Fibroblast of lung (primary cell): ENCODE data around the gene TAF11L10. TPM values are rescaled to one million over a fixed set of nuclear protein-coding genes. Genes with fewer than 3 reads are reported as not detected.
"Not testable (repeated sequence)": the region's sequence is repeated elsewhere in the genome, so short reads cannot be mapped to it uniquely, and the experiment has no call there.

Experiments used
- DNase-seq, 2 donors: peaks; one replicate each; pipeline versions ENCODE4 v3.0.0 to v3.0.0-alpha.2; 2010; ENCODE audit warnings: low read depth in 2 of 2
- H2AFZ ChIP-seq: 2 replicates; pipeline ENCODE4 v1.5.1; 2012; ENCODE audit warnings: low read length, control low read depth, inconsistent platforms
- H3K27ac ChIP-seq: 2 replicates; pipeline ENCODE4 v1.5.1; 2011; ENCODE audit warnings: low read length, control low read depth; ENCODE audit not compliant: insufficient read depth
- H3K27me3 ChIP-seq: 2 replicates; pipeline ENCODE4 v1.5.1; 2011; ENCODE audit warnings: mild to moderate bottlenecking, low read length; ENCODE audit not compliant: control insufficient read depth, insufficient read depth
- H3K36me3 ChIP-seq: 2 replicates; pipeline ENCODE4 v1.5.1; 2011; ENCODE audit warnings: low read length; ENCODE audit not compliant: control insufficient read depth, insufficient read depth
- H3K4me1 ChIP-seq: 2 replicates; pipeline ENCODE4 v1.5.1; 2011; ENCODE audit warnings: low read length; ENCODE audit not compliant: control insufficient read depth, insufficient read depth; ENCODE audit errors: extremely low read depth
- H3K4me2 ChIP-seq: 2 replicates; pipeline ENCODE4 v1.5.1; 2011; ENCODE audit warnings: low read length, control low read depth; ENCODE audit not compliant: insufficient read depth; ENCODE audit errors: extremely low read depth
- H3K4me3 ChIP-seq, 4 experiments: fragments of 200-600 bp in 1 of 4; sonication (generic) in 1 of 4; replicated peaks in 1 of 4; 2 replicates each; pipeline ENCODE4 v1.5.1; 2011 to 2016; ENCODE audit warnings: low read length in 4 of 4, low read depth in 3 of 4, mild to moderate bottlenecking in 3 of 4, control low read depth in 2 of 4, inconsistent platforms in 1 of 4, mixed read lengths in 1 of 4; ENCODE audit not compliant: insufficient read depth in 1 of 4; ENCODE audit errors: control extremely low read depth in 1 of 4
- H3K79me2 ChIP-seq: 2 replicates; pipeline ENCODE4 v1.5.1; 2012; ENCODE audit warnings: mild to moderate bottlenecking, low read length, inconsistent platforms; ENCODE audit not compliant: control insufficient read depth, insufficient read depth
- H3K9ac ChIP-seq: 2 replicates; pipeline ENCODE4 v1.5.1; 2011; ENCODE audit warnings: mild to moderate bottlenecking, low read length, control low read depth; ENCODE audit not compliant: insufficient read depth
- H3K9me3 ChIP-seq: 2 replicates; pipeline ENCODE4 v1.5.1; 2012; ENCODE audit warnings: low read depth, low read length; ENCODE audit not compliant: control insufficient read depth, insufficient read depth
- H4K20me1 ChIP-seq: 2 replicates; pipeline ENCODE4 v1.5.1; 2011; ENCODE audit warnings: low read length; ENCODE audit not compliant: control insufficient read depth, insufficient read depth; ENCODE audit errors: extremely low read depth
- CTCF ChIP-seq, 2 donors: IDR thresholded peaks in 1 of 2; conservative IDR thresholded peaks in 1 of 2; 1 replicate in 1 of 2; 2 replicates in 1 of 2; pipeline ENCODE4 v1.5.1; 2011 to 2012; ENCODE audit warnings: low read length in 2 of 2, control low read depth in 1 of 2, inconsistent platforms in 1 of 2, low read depth in 1 of 2, mild to moderate bottlenecking in 1 of 2
- EZH2 ChIP-seq: IDR thresholded peaks from 2 replicates; pipeline ENCODE4 v1.5.1; 2012; ENCODE audit warnings: low read length, control low read depth, mild to moderate bottlenecking; ENCODE audit errors: missing control alignments
- polyA minus RNA-seq: library from RNA; depleted of rRNA, polyadenylated mRNA; stranded (reverse); fragments of >200 nt; gene quantifications from 2 replicates; pipeline ENCODE4 v1.2.3, GENCODE V29; 2011; ENCODE audit warnings: low replicate concordance
- polyA plus RNA-seq, 2 donors: library from polyadenylated mRNA; depleted of rRNA in 1 of 2; stranded (reverse) in 1 of 2; unstranded in 1 of 2; fragments of >200 nt; gene quantifications; 2 replicates each; pipeline ENCODE4 v1.2.1, GENCODE V29; 2011 to 2012; ENCODE audit warnings: missing spikeins in 1 of 2
- total RNA-seq: library from RNA; depleted of rRNA; stranded (reverse); fragments of >200 nt; gene quantifications from 2 replicates; pipeline ENCODE4 v1.2.1, GENCODE V29; 2014

Gene TAF11L10
- total RNA-seq (not detected in 2 replicates), polyA plus RNA-seq (not detected in 2 replicates), polyA minus RNA-seq (not detected in 2 replicates)
- polyA plus RNA-seq (2012): not detected in 2 replicates

- H3K4me3 ChIP-seq, H2AFZ ChIP-seq, H4K20me1 ChIP-seq, H3K9me3 ChIP-seq, DNase-seq, H3K9ac ChIP-seq, H3K27me3 ChIP-seq, H3K79me2 ChIP-seq, H3K4me1 ChIP-seq, H3K27ac ChIP-seq, H3K4me2 ChIP-seq, H3K36me3 ChIP-seq: not testable (repeated sequence)
Observed at GRCh38 chr5:17597728-17598127, at the start of gene TAF11L10. Gene TAF11L10, minus strand, starts transcription at chr5:17597828.

- no peaks in the 10 kb centered on the region for H3K4me1 ChIP-seq
- no peak for DNase-seq
- H3K36me3 ChIP-seq: no peaks in the 10 kb centered on the region
- H3K4me3 ChIP-seq: no peak within 1 kb of the TSS
- H3K9me3 ChIP-seq: no peaks in the 10 kb centered on the region
- TF ChIP-seq EZH2 (no peak), CTCF (conservative IDR thresholded peaks at IDR 0.05 in 1 of 2, IDR thresholded peaks at IDR 0.05 in 1 of 2; ENCODE audit: low read depth in 1 of 2, low read length in 2 of 2) (no peak)
- H3K4me2 ChIP-seq: no peak within 1 kb of the TSS
- no peaks in the 10 kb centered on the region for H3K27me3 ChIP-seq
- H2AFZ ChIP-seq: no peak within 1 kb of the TSS
- H4K20me1 ChIP-seq: no peaks in the 10 kb centered on the region
- H3K9ac ChIP-seq: no peak within 1 kb of the TSS
- H3K27ac ChIP-seq: no peak within 1 kb of the TSS
- H3K79me2 ChIP-seq: no peaks in the 10 kb centered on the region
Observed at GRCh38 chr5:17634160-17634559, 36.5 kb upstream of the TAF11L10 start, which contains the start of gene TAF11L14. Gene TAF11L14, plus strand, starts transcription at chr5:17634460.

- not testable (repeated sequence) for H4K20me1 ChIP-seq, H3K4me2 ChIP-seq, H3K9ac ChIP-seq, H3K27ac ChIP-seq, DNase-seq, H3K27me3 ChIP-seq, H3K4me3 ChIP-seq, H3K4me1 ChIP-seq, H3K36me3 ChIP-seq, H2AFZ ChIP-seq, H3K9me3 ChIP-seq, H3K79me2 ChIP-seq
Observed at GRCh38 chr5:17631788-17632187, 34.2 kb upstream of the TAF11L10 start, which contains the start of gene TAF11L13. Gene TAF11L13, plus strand, starts transcription at chr5:17632088.

GRCh38 chr5:17625686-17626085 is 28.1 kb upstream of the TAF11L10 start:
- H3K79me2 ChIP-seq: no peaks in the 10 kb centered on the region
- no peak for DNase-seq
- no peak for TF ChIP-seq CTCF (conservative IDR thresholded peaks at IDR 0.05 in 1 of 2, IDR thresholded peaks at IDR 0.05 in 1 of 2; ENCODE audit: low read depth in 1 of 2, low read length in 2 of 2)
- TF ChIP-seq EZH2: no peak

More at GRCh38 chr5:17625686-17626085, 28.1 kb upstream of the TAF11L10 start:
- H3K27ac ChIP-seq: no peak overlapping the region
- no peak overlapping the region for H3K4me3 ChIP-seq
- H3K27me3 ChIP-seq: no peaks in the 10 kb centered on the region
- H3K9ac ChIP-seq: no peak overlapping the region
- no peak overlapping the region for H2AFZ ChIP-seq
- H3K4me2 ChIP-seq: no peak overlapping the region
- H3K9me3 ChIP-seq: no peaks in the 10 kb centered on the region
- H3K4me1 ChIP-seq: no peaks in the 10 kb centered on the region
- H3K36me3 ChIP-seq: no peaks in the 10 kb centered on the region
- H4K20me1 ChIP-seq: no peaks in the 10 kb centered on the region
